ENCODE measurements around the gene ZNRF1. TPM values are rescaled to one million over a fixed set of nuclear protein-coding genes. Genes with fewer than 3 reads are reported as not detected.
A peak's percentile ranks its signal among the peaks of the same experiment; 100 is the strongest.

The ZNRF1 gene
- total and polyA plus RNA-seq, 2 of the 13 experiments (the other 11 are each of a cell fraction or from before 2014, with no cell fraction given) = 43.9 to 58.7 TPM

- H3K4me3 ChIP-seq (replicated peaks in 1 of 3; ENCODE audit: insufficient read depth in 1 of 3, low read depth in 2 of 3, low read length in 3 of 3) = no peak overlapping the region
- no peaks in the 10 kb centered on the region for H3K9me3 ChIP-seq (ENCODE audit: low read length)
- BruUV-seq (replicated peaks) = no TSS peak
- peak; percentile 13 for DNase-seq (ENCODE audit: low spot score)
- no peak overlapping the region for H3K27ac ChIP-seq (ENCODE audit: extremely low read length, insufficient read depth, low read length)
- in situ Hi-C loops (cut with HindIII; ENCODE audit: extremely low pct_ligation_motif_present, low pct_unique_long_range_greater_than_20kb) (no loop called here), intact Hi-C loops (cut with micrococcal nuclease; ENCODE audit: unreplicated experiment) (no loop called here)
- ChIA-PET CTCF (ENCODE audit: low intra/inter-chr PET ratio, low total read pairs) (no interaction called here), POLR2A (no interaction called here)
- H4K20me1 ChIP-seq (ENCODE audit: insufficient read depth, low read length) = peaks cover 10% of the 10 kb centered on the region; the same call in 1 of the 2 replicates
- H3K9ac ChIP-seq (ENCODE audit: insufficient read depth, low read depth, low read length) = no peak overlapping the region
- no peaks in the 10 kb centered on the region; a peak in 1 of 5 replicates for H3K36me3 ChIP-seq (replicated peaks in 1 of 2; ENCODE audit: control insufficient read depth in 1 of 2, insufficient read depth in 2 of 2, low read length in 2 of 2)
- H2AFZ ChIP-seq (ENCODE audit: low read length) = no peak overlapping the region
- no peak for ATAC-seq
- no peak overlapping the region for H3K4me2 ChIP-seq (ENCODE audit: low read depth, low read length)
- TF ChIP-seq FOXA1 (IDR thresholded peaks at IDR 0.05) (peak; percentile 6; the same call in 1 of the 2 replicates), FOXA1 (CRISPR knock-in tag; IDR thresholded peaks at IDR 0.05) (no peak), ZNF740 (CRISPR knock-in tag; IDR thresholded peaks at IDR 0.05) (no peak), ZNF44 (CRISPR knock-in tag; IDR thresholded peaks at IDR 0.05) (no peak)
- no peak for FAIRE-seq
- H3K27me3 ChIP-seq (ENCODE audit: control insufficient read depth in 1 of 2, insufficient read depth in 2 of 2, low read length in 2 of 2) = no peaks in the 10 kb centered on the region
- H3K79me2 ChIP-seq (ENCODE audit: insufficient read depth, low read length) = peaks cover 93% of the 10 kb centered on the region
- peaks cover 43% of the 10 kb centered on the region for H3K4me1 ChIP-seq (ENCODE audit: insufficient read depth, low read length)
Measured at GRCh38 chr16:75029854-75030253, 31.0 kb downstream of the ZNRF1 start.

GRCh38 chr16:75032655-75033054 lies 33.8 kb downstream of the ZNRF1 start:
- H3K9ac ChIP-seq (ENCODE audit: insufficient read depth, low read depth, low read length) = no peak overlapping the region
- BruUV-seq (replicated peaks) = no TSS peak
- H3K9me3 ChIP-seq (ENCODE audit: low read length) = peaks cover 9% of the 10 kb centered on the region; the same call in 1 of the 2 replicates
- ATAC-seq = no peak
- peaks cover 5% of the 10 kb centered on the region; the same call in 1 of the 2 replicates for H4K20me1 ChIP-seq (ENCODE audit: insufficient read depth, low read length)
- TF ChIP-seq ZNF264 (CRISPR knock-in tag; IDR thresholded peaks at IDR 0.05) = no peak
- peak; percentile 67 for TF ChIP-seq ZNF121 (CRISPR knock-in tag; IDR thresholded peaks at IDR 0.05)
- TF ChIP-seq ZNF770 (CRISPR knock-in tag; IDR thresholded peaks at IDR 0.05) = peak; percentile 55; the same call in 1 of the 2 replicates
- TF ChIP-seq MXI1 (IDR thresholded peaks at IDR 0.05; ENCODE audit: borderline replicate concordance, low read depth, low read length) = no peak
- TF ChIP-seq RFXAP (CRISPR knock-in tag; IDR thresholded peaks at IDR 0.05; ENCODE audit: borderline replicate concordance) = no peak
- no peak for TF ChIP-seq ZBTB39 (CRISPR knock-in tag; IDR thresholded peaks at IDR 0.05)
- no peak for TF ChIP-seq ZNF18 (CRISPR knock-in tag; IDR thresholded peaks at IDR 0.05; ENCODE audit: insufficient replicate concordance)
- TF ChIP-seq ZNF3 (CRISPR knock-in tag; IDR thresholded peaks at IDR 0.05) = no peak
- CTCF ChIA-PET (ENCODE audit: low intra/inter-chr PET ratio, low total read pairs) = no interaction called here
- in situ Hi-C loops (cut with HindIII; ENCODE audit: extremely low pct_ligation_motif_present, low pct_unique_long_range_greater_than_20kb) = no loop called here
- H3K36me3 ChIP-seq (replicated peaks in 1 of 2; ENCODE audit: control insufficient read depth in 1 of 2, insufficient read depth in 2 of 2, low read length in 2 of 2) = peaks cover 3 to 7% of the 10 kb centered on the region in 2 experiments; a peak in 2 of 5 replicates
- POLR2A ChIA-PET = no interaction called here
- H3K79me2 ChIP-seq (ENCODE audit: insufficient read depth, low read length) = peaks cover 96% of the 10 kb centered on the region
- H3K27me3 ChIP-seq (ENCODE audit: control insufficient read depth in 1 of 2, insufficient read depth in 2 of 2, low read length in 2 of 2) = no peaks in the 10 kb centered on the region
- intact Hi-C loops (cut with micrococcal nuclease; ENCODE audit: unreplicated experiment) = no loop called here
- DNase-seq (ENCODE audit: low spot score) = no peak
- H3K4me3 ChIP-seq (replicated peaks in 1 of 3; ENCODE audit: insufficient read depth in 1 of 3, low read depth in 2 of 3, low read length in 3 of 3) = no peak overlapping the region
- no peak overlapping the region for H2AFZ ChIP-seq (ENCODE audit: low read length)
- H3K4me2 ChIP-seq (ENCODE audit: low read depth, low read length) = no peak overlapping the region
- peaks cover 28% of the 10 kb centered on the region for H3K4me1 ChIP-seq (ENCODE audit: insufficient read depth, low read length)
- FAIRE-seq = no peak
- H3K27ac ChIP-seq (ENCODE audit: extremely low read length, insufficient read depth, low read length) = no peak overlapping the region

All from HepG2 (cell line).